SU-DHL-6 (cell line): ENCODE measurements around the gene COL18A1.

Source experiments
- H2AFZ ChIP-seq: fragments of 200-600 bp; sonication (generic); 2 replicates; pipeline ENCODE4 v1.6.1; 2014; ENCODE audit warnings: low read depth, mild to moderate bottlenecking, moderate library complexity, mixed read lengths, antibody characterized with exemption, low read length; ENCODE audit not compliant: severe bottlenecking
- H3F3A ChIP-seq: fragments of 200-600 bp; shearing (Covaris generic); 2 replicates; pipeline ENCODE4 v1.6.0; 2016; ENCODE audit warnings: antibody characterized with exemption, mild to moderate bottlenecking; ENCODE audit not compliant: insufficient read depth
- H3K27ac ChIP-seq: fragments of 200-600 bp; sonication (generic); 2 replicates; pipeline ENCODE4 v1.5.1; 2016; ENCODE audit warnings: low read depth, mild to moderate bottlenecking, low read length, moderate library complexity, mixed read lengths
- H3K27me3 ChIP-seq: fragments of 200-600 bp; sonication (generic), shearing (Covaris generic); 2 replicates; pipeline ENCODE4 v1.6.0; 2014; ENCODE audit warnings: mild to moderate bottlenecking, low read length
- H3K36me3 ChIP-seq: fragments of 200-600 bp; sonication (generic); 2 replicates; pipeline ENCODE4 v1.6.1; 2014; ENCODE audit warnings: mild to moderate bottlenecking, low read length, mixed read lengths
- H3K4me2 ChIP-seq: fragments of 300-600, 200-600 bp; shearing (Covaris generic), sonication (generic); 2 replicates; pipeline ENCODE4 v1.6.0; 2014; ENCODE audit warnings: low read length, low read depth, mild to moderate bottlenecking; ENCODE audit not compliant: poor library complexity, severe bottlenecking
- H3K4me3 ChIP-seq: fragments of 200-600 bp; sonication (generic); 2 replicates; pipeline ENCODE4 v1.5.1; 2014; ENCODE audit warnings: antibody characterized with exemption, low read length, mild to moderate bottlenecking, mixed read lengths; ENCODE audit not compliant: insufficient read depth, poor library complexity, severe bottlenecking
- H3K79me2 ChIP-seq: fragments of 200-600 bp; sonication (generic); 2 replicates; pipeline ENCODE4 v1.6.1; 2014; ENCODE audit warnings: mild to moderate bottlenecking, low read length, moderate library complexity; ENCODE audit not compliant: insufficient read depth
- H3K9ac ChIP-seq: fragments of 200-600 bp; sonication (generic); 2 replicates; pipeline ENCODE4 v1.7.0; 2014; ENCODE audit warnings: mild to moderate bottlenecking, low read length
- H3K9me2 ChIP-seq: fragments of 200-600 bp; sonication (generic); replicated peaks from 2 replicates; pipeline ENCODE4 v1.6.1; 2014; ENCODE audit warnings: low read length; ENCODE audit not compliant: insufficient read depth
- H3K9me3 ChIP-seq: fragments of 200-600 bp; sonication (generic); 2 replicates; pipeline ENCODE4 v1.6.1; 2014; ENCODE audit warnings: low read length, mixed read lengths; ENCODE audit not compliant: insufficient read depth
- H4K20me1 ChIP-seq: fragments of 200-600 bp; sonication (generic); 2 replicates; pipeline ENCODE4 v1.6.1; 2014; ENCODE audit warnings: low read depth, mild to moderate bottlenecking, antibody characterized with exemption, low read length, moderate library complexity, mixed read lengths
- CTCF ChIP-seq: fragments of 200-600 bp; sonication (generic); IDR thresholded peaks from one replicate; pipeline ENCODE4 v1.5.1; 2017; ENCODE audit warnings: antibody characterized with exemption, mild to moderate bottlenecking, low read length, moderate library complexity; ENCODE audit not compliant: insufficient read depth, poor library complexity, severe bottlenecking
- EZH2phosphoT487 ChIP-seq: fragments of 200-600 bp; sonication (generic), shearing (Covaris generic); conservative IDR thresholded peaks from 2 replicates; pipeline ENCODE4 v1.6.1; 2018; ENCODE audit warnings: mild to moderate bottlenecking, antibody characterized with exemption, low read length, moderate library complexity, mixed read lengths

The COL18A1 gene

DNA sequence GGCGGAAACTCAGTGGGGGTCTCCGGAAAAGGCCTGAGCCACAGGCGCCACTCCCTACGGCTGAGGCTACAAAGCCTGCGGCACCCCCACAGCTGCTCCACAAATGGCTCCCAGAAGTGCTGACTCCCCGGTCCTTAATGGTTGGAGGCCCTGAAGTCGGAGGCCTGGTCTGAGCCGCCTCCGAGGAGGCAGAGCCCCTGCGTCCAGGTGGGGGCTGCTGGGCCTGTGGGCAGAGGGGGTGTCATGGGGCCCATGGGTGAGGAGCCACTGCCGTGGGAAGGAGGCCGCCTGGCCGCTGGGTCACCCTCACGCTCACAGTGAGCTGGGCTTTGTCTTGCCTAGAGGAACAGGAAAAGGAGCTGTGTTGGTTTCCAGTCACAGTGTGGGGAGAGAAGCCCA lies 12.4 kb upstream of the COL18A1 start:
- Histone ChIP-seq H3K9me2 (no peaks in the 10 kb centered on the region), H3K4me3 (no peak overlapping the region), H3K27ac (no peak overlapping the region), H2AFZ (no peak overlapping the region), H3K9me3 (no peaks in the 10 kb centered on the region), H3F3A (no peaks in the 10 kb centered on the region), H3K36me3 (no peaks in the 10 kb centered on the region), H4K20me1 (no peaks in the 10 kb centered on the region), H3K79me2 (no peaks in the 10 kb centered on the region), H3K4me2 (no peak overlapping the region), H3K9ac (no peak overlapping the region), H3K27me3 (no peaks in the 10 kb centered on the region)
- no peak for TF ChIP-seq CTCF
- TF ChIP-seq EZH2phosphoT487: no peak

GRCh38 chr21:45393021-45393420 lies 11.9 kb upstream of the COL18A1 start:
- no peaks in the 10 kb centered on the region for H3K27me3 ChIP-seq

GRCh38 chr21:45393833-45394638 lies 10.9 kb upstream of the COL18A1 start:
- Histone ChIP-seq H3K36me3 (no peaks in the 10 kb centered on the region), H3K9me2 (no peaks in the 10 kb centered on the region), H4K20me1 (no peaks in the 10 kb centered on the region), H2AFZ (no peak overlapping the region), H3K27ac (no peak overlapping the region), H3K4me3 (no peak overlapping the region), H3K9ac (no peak overlapping the region), H3K27me3 (no peaks in the 10 kb centered on the region), H3K4me2 (no peak overlapping the region), H3K9me3 (no peaks in the 10 kb centered on the region), H3F3A (no peaks in the 10 kb centered on the region), H3K79me2 (no peaks in the 10 kb centered on the region)
- TF ChIP-seq CTCF (no peak), EZH2phosphoT487 (no peak)

More at GRCh38 chr21:45393021-45393420, 11.9 kb upstream of the COL18A1 start:
- H3K4me3 ChIP-seq: no peak overlapping the region
- no peak overlapping the region for H3K4me2 ChIP-seq
- no peaks in the 10 kb centered on the region for H3K9me3 ChIP-seq
- no peaks in the 10 kb centered on the region for H3K79me2 ChIP-seq
- no peak for TF ChIP-seq CTCF
- TF ChIP-seq EZH2phosphoT487: no peak
- H3K36me3 ChIP-seq: no peaks in the 10 kb centered on the region
- H3K27ac ChIP-seq: no peak overlapping the region
- H3K9me2 ChIP-seq: no peaks in the 10 kb centered on the region
- H3K9ac ChIP-seq: no peak overlapping the region
- H3F3A ChIP-seq: no peaks in the 10 kb centered on the region
- no peak overlapping the region for H2AFZ ChIP-seq
- no peaks in the 10 kb centered on the region for H4K20me1 ChIP-seq
